GM21723 (cell line): Measurements from ENCODE around the gene KCNN2.

Experiments used
- ATAC-seq: cut with Tn5 transposase; IDR thresholded peaks from one replicate; pipeline ENCODE4 v1.9.1; 2021; ENCODE audit warnings: mild to moderate bottlenecking, moderate library complexity; ENCODE audit not compliant: unreplicated experiment

The KCNN2 gene

DNA sequence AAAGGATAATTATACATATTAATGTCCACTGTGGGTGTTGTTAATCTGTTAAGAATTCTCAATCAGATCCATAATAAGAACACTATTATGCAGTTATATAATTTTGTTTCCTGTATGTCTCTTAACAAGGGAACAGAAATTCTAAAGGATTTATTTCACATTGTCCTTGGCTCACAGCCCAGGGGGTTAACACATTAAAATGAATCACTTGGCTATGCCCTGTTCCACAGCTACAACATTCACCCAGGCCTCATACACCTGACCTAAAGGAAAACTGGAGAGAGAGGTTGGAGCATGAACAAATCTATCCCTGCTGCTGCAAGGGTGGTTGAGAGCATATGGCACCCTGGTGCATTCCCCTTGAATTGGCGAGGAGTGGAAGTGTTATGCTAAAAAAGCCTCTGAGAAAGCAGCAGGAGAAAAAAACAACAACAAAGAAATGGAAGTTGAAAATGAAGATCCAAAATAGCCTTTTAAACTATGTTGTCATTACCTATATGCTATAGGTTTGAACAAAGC is 116.0 kb downstream of the KCNN2 start:
- no peak for ATAC-seq

- ATAC-seq, result no peak
Observed at GRCh38 chr5:114500756-114501155, 138.9 kb downstream of the KCNN2 start.

GRCh38 chr5:114504560-114504959 is 142.7 kb downstream of the KCNN2 start:
- no peak for ATAC-seq

- ATAC-seq, result no peak
Observed at GRCh38 chr5:114524221-114524620, 162.4 kb downstream of the KCNN2 start.

DNA sequence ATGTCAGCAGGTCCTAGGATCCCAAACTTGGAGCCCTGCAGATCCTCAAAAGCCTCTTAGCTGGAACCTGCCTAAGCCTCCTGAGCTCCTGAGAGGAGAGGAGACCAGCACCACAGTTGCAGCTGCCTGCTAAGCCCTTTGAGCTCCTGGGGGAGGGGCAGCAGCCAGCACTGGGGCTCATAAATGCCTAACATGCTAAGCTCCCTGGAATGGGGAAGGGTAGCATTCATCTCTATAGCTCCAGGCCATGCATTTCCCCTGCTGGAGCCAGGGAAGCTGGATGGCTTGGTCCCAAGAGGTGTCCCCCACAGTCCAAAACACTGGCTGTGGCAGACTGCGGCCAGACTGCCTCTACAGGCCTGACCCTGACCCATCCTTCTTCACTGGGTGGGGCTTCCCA is 182.7 kb downstream of the KCNN2 start:
- ATAC-seq, result no peak
